HG02763 (cell line): ENCODE results near the gene AK2.
A peak's percentile ranks its signal among the peaks of the same experiment; 100 is the strongest.
"Not testable (repeated sequence)": the region's sequence is repeated elsewhere in the genome, so short reads cannot be mapped to it uniquely, and the experiment has no call there.

Experiments
- ATAC-seq: cut with Tn5 transposase; IDR thresholded peaks from one replicate; pipeline ENCODE4 v1.9.1; 2021; ENCODE audit warnings: mild to moderate bottlenecking, moderate library complexity; ENCODE audit not compliant: unreplicated experiment

AK2 gene

GRCh38 chr1:33036526-33037503 is at the start of gene AK2:
Gene AK2 (minus strand): TSS chr1:33036883. CDS start chr1:33036828, 55 bp downstream.
- ATAC-seq = peak; percentile 99

GRCh38 chr1:33086384-33086850 is 49.7 kb upstream of the AK2 start:
- no peak for ATAC-seq

- no peak for ATAC-seq
Observed at GRCh38 chr1:33085332-33085731, 48.6 kb upstream of the AK2 start.

- ATAC-seq = no peak
Observed at GRCh38 chr1:33082575-33083108, 46.0 kb upstream of the AK2 start.

DNA sequence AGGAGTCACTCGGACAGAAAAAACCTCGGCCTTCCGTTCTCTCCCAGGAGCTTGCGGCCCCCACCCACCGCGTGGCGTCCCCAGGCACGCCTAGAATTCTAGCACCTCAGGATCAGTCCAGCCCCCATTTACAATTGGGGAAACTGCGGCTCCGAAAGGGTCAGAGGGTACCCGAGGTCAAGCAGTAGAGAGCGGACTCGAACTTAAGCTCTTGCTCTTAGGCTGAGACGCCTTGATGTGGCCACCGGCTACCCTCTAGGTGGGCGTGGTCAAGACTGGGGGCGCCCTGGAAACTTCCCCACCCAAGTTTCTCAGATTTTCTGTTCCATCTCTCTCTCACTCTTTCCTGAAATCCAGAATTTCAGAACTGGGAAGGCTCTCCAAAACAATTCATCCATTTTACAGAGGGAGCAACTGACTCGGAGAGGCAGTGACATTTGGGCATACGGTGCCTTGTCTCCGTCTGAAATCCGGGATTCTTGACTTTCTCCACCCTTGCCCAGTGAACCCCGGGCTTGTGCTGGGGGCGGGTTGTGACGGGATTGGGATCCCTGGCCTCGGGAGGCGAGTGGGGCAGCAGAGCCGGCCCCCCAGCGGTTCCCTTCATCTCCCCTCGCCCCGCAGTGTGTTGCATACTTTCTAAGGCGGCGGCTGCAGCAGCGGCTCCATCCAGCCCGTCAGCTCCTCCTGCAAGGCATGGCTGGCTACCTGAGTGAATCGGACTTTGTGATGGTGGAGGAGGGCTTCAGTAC is 45.0 kb upstream of the AK2 start:
- no peak for ATAC-seq

DNA sequence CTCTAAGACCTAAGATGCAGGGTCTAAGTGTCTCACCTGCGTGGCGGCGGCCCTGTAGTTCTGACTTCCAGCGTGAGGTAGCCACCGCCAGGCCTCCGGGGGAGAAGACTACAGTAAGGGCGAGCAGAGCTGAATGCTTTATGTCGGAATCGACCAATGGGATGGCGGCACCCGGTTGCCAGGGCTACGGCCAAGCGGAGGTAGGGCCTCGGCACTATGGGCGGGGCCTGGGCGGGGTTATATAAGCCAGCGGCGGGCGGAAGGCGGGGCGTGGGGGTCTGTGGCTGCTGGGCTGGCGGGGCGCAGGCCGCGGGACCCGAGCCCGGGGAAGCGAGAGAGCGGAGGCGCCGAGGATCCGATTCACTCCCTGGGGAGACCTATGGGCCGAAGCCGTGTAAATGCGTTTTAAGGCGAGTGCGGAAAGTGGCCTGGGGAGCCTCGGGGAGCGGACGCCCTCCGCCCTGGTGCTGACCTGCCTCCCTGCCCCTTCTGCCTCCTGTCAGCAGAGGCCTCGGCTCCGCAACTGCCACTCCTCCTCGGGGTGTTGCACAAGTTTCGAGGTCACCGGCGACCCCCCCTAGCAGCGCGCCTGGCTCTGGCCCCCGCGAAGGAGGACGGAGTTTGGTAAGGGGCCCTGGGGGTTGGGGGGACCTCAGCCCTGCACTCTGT is 44.3 kb upstream of the AK2 start, which contains the start of gene AZIN2:
TSS of gene AZIN2 (plus strand) at position 269 of the 669 bp plus-strand sequence. CDS start 1,097 bp downstream, outside the sequence.
- ATAC-seq = peak; percentile 85

GRCh38 chr1:33080373-33080772 is 43.7 kb upstream of the AK2 start:
- no peak for ATAC-seq

GRCh38 chr1:33078030-33078591 is 41.4 kb upstream of the AK2 start:
- no peak for ATAC-seq

DNA sequence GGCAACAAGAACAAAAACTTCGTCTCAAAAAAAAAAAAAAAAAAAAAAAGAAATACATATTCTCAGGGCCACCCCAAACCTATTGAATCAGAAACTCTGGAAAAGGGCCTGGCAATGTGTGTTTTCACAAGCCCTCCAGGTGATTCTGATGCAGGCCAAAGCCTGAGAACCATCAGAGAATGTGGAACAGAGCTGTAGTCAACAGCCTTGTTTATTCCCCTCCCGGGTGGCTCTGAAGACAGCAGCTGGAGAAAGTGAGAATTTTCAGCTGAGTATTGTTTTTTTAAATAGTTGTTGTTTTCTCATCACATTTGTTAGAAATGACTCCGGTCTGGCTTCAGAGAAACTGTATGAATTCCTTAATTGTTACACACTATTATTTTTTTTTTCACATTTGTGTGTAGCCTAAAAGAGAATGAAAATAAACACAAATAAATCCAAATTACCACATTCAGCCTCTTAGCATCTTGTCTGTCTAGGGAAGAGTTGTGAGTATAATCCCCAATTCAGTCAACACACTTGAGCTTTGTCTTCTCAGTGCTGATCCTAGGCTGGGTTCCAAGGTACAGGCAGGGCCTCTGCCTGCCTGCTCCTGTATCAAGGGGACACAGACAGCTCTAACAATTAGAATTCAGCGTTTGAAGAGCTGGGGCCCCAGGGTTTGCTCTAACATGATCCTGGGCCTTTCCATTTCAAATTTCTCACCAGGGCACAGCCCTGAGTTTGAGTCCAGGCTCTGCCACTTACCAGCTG is 37.7 kb upstream of the AK2 start:
- no peak for ATAC-seq

DNA sequence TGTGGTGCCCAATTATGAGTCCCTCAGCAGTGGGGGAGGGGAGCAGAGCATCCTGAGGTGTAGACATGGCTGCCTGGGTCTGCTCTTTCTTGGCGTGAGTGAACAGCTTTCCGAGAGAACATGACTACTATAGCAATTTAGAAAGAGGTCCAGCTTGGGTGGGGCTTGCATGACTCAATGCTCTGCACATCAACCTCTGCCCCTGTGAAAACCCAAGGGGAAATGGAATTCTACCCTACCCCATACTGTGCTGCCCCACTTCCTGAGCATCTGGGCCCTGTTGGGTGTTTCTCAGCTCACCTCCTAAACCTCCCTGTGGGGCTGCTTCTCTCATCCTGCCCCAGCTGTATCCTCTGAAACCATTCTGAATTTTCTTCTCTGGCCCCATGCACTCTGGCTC is 36.0 kb upstream of the AK2 start:
- ATAC-seq = no peak

DNA sequence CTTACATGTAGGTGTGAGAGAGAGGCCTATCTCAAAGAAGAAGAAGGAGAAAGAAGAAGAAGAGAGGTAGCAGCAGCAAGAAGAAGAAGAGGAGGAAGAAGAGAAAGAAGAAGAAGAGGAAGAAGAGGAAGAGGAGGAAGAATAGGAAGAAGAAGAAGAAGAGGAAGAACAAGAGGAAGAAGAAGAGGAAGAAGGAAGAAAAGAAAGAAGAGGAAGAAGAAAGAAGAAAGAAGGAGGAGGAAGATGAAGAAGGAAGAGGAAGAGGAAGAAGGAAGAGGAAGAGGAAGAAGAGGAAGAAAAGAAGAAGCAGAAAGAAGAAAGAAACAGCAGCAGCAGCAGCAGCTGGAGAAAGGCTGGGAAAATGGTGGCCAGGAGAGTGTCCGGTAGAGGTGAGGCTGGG is 33.9 kb upstream of the AK2 start:
- no peak for ATAC-seq

DNA sequence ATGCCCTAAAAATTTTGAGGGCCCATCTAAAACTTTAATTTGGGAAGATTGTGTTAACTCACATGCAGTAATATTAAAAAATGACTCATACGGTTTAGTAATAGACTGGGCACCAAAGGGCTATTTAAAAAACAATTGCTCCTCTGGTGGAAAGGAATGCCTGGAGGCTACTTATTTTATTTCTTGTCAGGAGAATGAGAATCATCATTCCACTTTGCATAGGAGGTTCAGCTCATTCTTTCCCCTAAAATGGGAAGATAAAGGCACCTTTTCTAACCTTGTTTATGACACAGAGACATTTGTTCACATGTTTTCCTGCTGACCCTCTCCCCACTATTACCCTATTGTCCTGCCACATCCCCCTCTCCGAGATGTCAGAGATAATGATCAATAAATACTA is 31.4 kb upstream of the AK2 start:
- not testable (repeated sequence) for ATAC-seq

GRCh38 chr1:33066477-33066876 is 29.8 kb upstream of the AK2 start:
- ATAC-seq = not testable (repeated sequence)

DNA sequence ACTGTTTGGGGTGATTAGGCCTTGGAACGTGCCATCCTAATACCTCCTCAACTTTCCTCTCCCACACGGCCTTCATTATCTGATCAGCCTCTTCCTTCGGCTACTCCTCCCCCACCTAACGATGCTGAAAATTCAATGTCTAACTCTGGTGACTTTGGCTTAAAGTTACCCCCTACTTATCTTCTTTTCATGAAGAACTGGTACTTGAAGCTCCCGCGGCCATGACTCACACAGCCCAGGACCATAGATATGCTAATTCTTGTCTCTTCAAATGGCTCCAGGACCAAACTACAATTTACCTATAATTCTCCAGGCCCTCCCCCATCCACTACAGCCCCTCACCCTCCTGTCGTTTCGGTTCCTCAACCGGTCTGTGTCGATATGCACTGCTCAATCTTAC is 28.6 kb upstream of the AK2 start:
- ATAC-seq = no peak

GRCh38 chr1:33064284-33064683 is 27.6 kb upstream of the AK2 start:
- ATAC-seq = not testable (repeated sequence)

GRCh38 chr1:33061834-33062233 is 25.2 kb upstream of the AK2 start:
- ATAC-seq = no peak

DNA sequence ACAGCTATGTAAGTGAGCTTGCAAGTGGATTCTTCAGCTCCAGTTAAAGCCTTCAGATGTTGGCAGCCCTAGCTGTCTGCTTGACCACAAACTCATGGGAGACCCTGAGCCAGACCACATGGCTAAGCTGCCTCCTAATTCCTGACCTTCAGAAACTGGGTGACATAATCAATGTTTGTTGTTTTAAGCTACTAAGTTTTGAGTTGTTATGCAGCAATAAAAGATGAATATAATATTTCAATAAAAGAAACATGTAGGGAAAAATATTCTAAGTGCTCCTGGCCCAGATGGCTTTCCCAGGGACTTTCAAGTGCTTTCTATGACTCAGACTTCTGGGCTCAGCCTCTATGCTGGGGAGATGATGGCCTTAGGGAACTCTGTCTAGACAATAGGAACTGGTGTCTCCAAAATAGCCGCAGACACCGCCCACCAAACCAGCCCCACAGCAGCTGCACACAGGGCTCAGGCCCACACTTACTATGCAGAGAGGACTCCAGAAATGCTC is 23.9 kb upstream of the AK2 start:
- ATAC-seq = no peak

GRCh38 chr1:33057095-33057494 is 20.4 kb upstream of the AK2 start:
- ATAC-seq = no peak

DNA sequence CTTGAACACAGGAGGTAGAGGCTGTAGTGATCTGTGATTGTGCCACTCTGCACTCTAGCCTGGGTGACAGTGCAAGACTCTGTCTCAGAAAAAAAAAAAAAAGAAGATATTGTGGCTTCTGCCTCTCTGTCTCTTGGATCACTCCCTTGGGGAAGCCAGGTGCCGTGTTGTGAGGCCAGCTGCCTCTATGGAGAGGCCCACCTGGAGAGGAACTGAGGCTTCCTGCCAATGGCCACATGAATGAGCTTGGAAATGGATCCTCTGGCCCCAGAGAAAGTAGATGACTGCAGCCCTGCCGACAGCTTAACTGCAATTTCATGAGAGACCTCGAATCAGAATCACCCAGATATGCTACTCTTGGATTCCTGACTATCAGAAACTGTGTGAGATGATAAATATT is 19.7 kb upstream of the AK2 start:
- no peak for ATAC-seq
